Mammary epithelial cell (primary cell): Measurements from ENCODE around the gene MAGIX.

ENCODE experiments used
- CTCF ChIP-seq, 2 donors: IDR thresholded peaks in 1 of 2; conservative IDR thresholded peaks in 1 of 2; 2 replicates each; pipeline ENCODE4 v1.5.1; 2011 to 2012; ENCODE audit warnings: inconsistent platforms in 2 of 2, low read length in 2 of 2, mild to moderate bottlenecking in 2 of 2, control low read depth in 1 of 2, low read depth in 1 of 2; ENCODE audit not compliant: insufficient read depth in 1 of 2; ENCODE audit errors: extremely low read depth in 1 of 2
- EZH2 ChIP-seq: IDR thresholded peaks from 2 replicates; pipeline ENCODE4 v1.6.1; 2012; ENCODE audit warnings: low read length, inconsistent platforms, borderline replicate concordance

DNA sequence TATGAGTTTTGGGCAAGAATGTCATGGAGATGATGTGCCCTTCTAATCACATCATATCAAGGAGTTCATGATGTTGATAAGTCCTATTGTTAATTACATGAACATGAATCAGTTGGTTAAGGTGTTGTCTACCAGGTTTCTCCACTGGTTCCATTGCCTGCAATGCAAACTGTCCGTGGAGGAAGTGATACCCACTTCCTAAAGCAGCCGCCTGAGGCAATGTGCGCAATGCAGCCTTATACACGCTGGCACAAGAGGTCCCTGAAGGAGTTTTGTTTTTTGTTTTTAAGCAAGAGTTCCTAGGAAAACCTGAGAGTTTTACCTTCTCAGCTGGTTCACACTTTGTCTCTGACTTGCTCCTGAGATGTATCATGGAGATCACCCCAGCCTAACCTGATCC is 33.1 kb upstream of the MAGIX start:
- TF ChIP-seq EZH2: no peak
- TF ChIP-seq CTCF (conservative IDR thresholded peaks at IDR 0.05 in 1 of 2, IDR thresholded peaks at IDR 0.05 in 1 of 2; ENCODE audit: extremely low read depth in 1 of 2, insufficient read depth in 1 of 2, low read depth in 1 of 2, low read length in 2 of 2): no peak
